ENCODE results near the gene TEC.

DNA sequence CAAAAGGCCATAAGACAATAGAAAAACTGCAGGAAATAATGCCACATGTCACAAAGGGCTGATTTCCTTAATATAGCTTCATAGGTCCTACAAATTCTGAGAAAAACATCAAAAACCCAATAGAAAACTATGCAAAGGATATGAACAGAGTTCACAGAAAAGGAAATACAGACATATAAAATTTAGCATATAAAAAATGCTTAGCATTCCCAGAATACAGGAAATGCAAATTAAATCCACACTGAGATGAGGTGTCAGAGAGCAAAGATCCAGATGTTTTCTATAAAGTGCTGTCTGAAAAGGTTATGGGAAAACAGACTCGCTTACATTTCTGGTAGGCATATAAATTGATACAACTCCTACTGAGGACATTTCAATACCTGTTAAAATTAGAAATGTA is 169.4 kb downstream of the TEC start:
- no peak for TF ChIP-seq EZH2phosphoT487 (IDR thresholded peaks at IDR 0.05; ENCODE audit: insufficient read depth, low read depth)
- no peak for TF ChIP-seq EZH2 (IDR thresholded peaks at IDR 0.05; ENCODE audit: insufficient read depth, poor library complexity, severe bottlenecking)
